ENCODE measurements around the gene SLC16A5.

GRCh38 chr17:75135946-75136345 is 48.2 kb downstream of the SLC16A5 start:
- TF ChIP-seq POLR2A (IDR thresholded peaks at IDR 0.05; ENCODE audit: low read length) (no peak), GATA1 (IDR thresholded peaks at IDR 0.05; ENCODE audit: low read depth, low read length) (no peak)

All from erythroblast (primary cell).